Large intestine (tissue), 3 donors: ENCODE results near the gene SLC33A1. TPM values are rescaled to one million over a fixed set of nuclear protein-coding genes. Genes with fewer than 3 reads are reported as not detected.

Experiments used
- DNase-seq, 2 donors: peaks; one replicate each; pipeline versions ENCODE4 v3.0.0 to v3.0.0-alpha.2; 2013
- H3K27ac ChIP-seq: one replicate; pipeline ENCODE4 v1.5.1; 2013; ENCODE audit warnings: low read length
- H3K27me3 ChIP-seq: 2 replicates; pipeline ENCODE4 v1.6.1; 2013; ENCODE audit warnings: low read length; ENCODE audit not compliant: control insufficient read depth, insufficient read depth
- H3K36me3 ChIP-seq: 2 replicates; pipeline ENCODE4 v1.6.1; 2013; ENCODE audit warnings: low read length; ENCODE audit not compliant: control insufficient read depth, insufficient read depth
- H3K4me1 ChIP-seq: one replicate; pipeline ENCODE4 v1.6.1; 2013; ENCODE audit warnings: low read length; ENCODE audit not compliant: control insufficient read depth, insufficient read depth
- H3K4me3 ChIP-seq: one replicate; pipeline ENCODE4 v1.5.1; 2013; ENCODE audit warnings: low read length
- H3K9me3 ChIP-seq: one replicate; pipeline ENCODE4 v1.6.1; 2013; ENCODE audit warnings: mild to moderate bottlenecking, low read depth, low read length, moderate library complexity; ENCODE audit not compliant: control insufficient read depth
- WGBS: methylation state at CpG from one replicate; pipeline ENCODE4 v1.1.5; 2013; ENCODE audit warnings: low lambda C conversion rate; ENCODE audit not compliant: insufficient coverage; 5-methylcytosine and 5-hydroxymethylcytosine counted together
- polyA plus RNA-seq: library from polyadenylated mRNA; unstranded; fragments of 120-200 nt; gene quantifications from one replicate; pipeline ENCODE4 v1.2.1, GENCODE V29; 2013

The SLC33A1 gene
- polyA plus RNA-seq, 1 donor: 31.1 TPM

GRCh38 chr3:155884292-155884691 lies 30.1 kb upstream of the SLC33A1 start:
- H3K4me3 ChIP-seq: no peak overlapping the region
- H3K9me3 ChIP-seq: no peaks in the 10 kb centered on the region
- DNase-seq: no peak
- H3K27ac ChIP-seq: no peak overlapping the region
- H3K4me1 ChIP-seq: no peaks in the 10 kb centered on the region
- 91% methylated on average over 4 of the region's 7 CpGs for WGBS
- no peaks in the 10 kb centered on the region for H3K27me3 ChIP-seq
- no peaks in the 10 kb centered on the region for H3K36me3 ChIP-seq

- Histone ChIP-seq H3K36me3 (no peaks in the 10 kb centered on the region), H3K4me1 (no peaks in the 10 kb centered on the region), H3K27ac (no peak overlapping the region), H3K9me3 (no peaks in the 10 kb centered on the region), H3K4me3 (no peak overlapping the region), H3K27me3 (no peaks in the 10 kb centered on the region)
- no peak for DNase-seq
Measured at GRCh38 chr3:155880286-155880685, 26.1 kb upstream of the SLC33A1 start.

- Histone ChIP-seq H3K36me3 (no peaks in the 10 kb centered on the region), H3K27ac (no peak overlapping the region), H3K9me3 (no peaks in the 10 kb centered on the region), H3K4me3 (no peak overlapping the region), H3K27me3 (no peaks in the 10 kb centered on the region), H3K4me1 (peaks cover 4% of the 10 kb centered on the region)
- DNase-seq: no peak
- no CpG with 5 or more reads among the region's 2 CpGs for WGBS
Measured at GRCh38 chr3:155876503-155876902, 22.3 kb upstream of the SLC33A1 start.

- 100% methylated on average over 1 of the region's 3 CpGs for WGBS
- DNase-seq: no peak
Measured at GRCh38 chr3:155876037-155876436, 21.8 kb upstream of the SLC33A1 start.

GRCh38 chr3:155872904-155873646 lies 18.8 kb upstream of the SLC33A1 start:
- no peaks in the 10 kb centered on the region for H3K27me3 ChIP-seq
- no peaks in the 10 kb centered on the region for H3K9me3 ChIP-seq
- H3K4me3 ChIP-seq: no peak overlapping the region
- no peak for DNase-seq
- no peak overlapping the region for H3K27ac ChIP-seq
- H3K36me3 ChIP-seq: no peaks in the 10 kb centered on the region
- no CpG with 5 or more reads among the region's 8 CpGs for WGBS
- H3K4me1 ChIP-seq: peaks cover 6% of the 10 kb centered on the region

More at GRCh38 chr3:155876037-155876436, 21.8 kb upstream of the SLC33A1 start:
- H3K36me3 ChIP-seq: no peaks in the 10 kb centered on the region
- no peaks in the 10 kb centered on the region for H3K9me3 ChIP-seq
- H3K4me1 ChIP-seq: peaks cover 4% of the 10 kb centered on the region
- no peak overlapping the region for H3K27ac ChIP-seq
- no peaks in the 10 kb centered on the region for H3K27me3 ChIP-seq
- H3K4me3 ChIP-seq: no peak overlapping the region

GRCh38 chr3:155871746-155872158 lies 17.5 kb upstream of the SLC33A1 start:
- Histone ChIP-seq H3K27ac (peak overlapping the region; percentile 40), H3K27me3 (no peaks in the 10 kb centered on the region), H3K4me3 (peak overlapping the region; percentile 95), H3K9me3 (no peaks in the 10 kb centered on the region), H3K36me3 (no peaks in the 10 kb centered on the region), H3K4me1 (peaks cover 6% of the 10 kb centered on the region)
- no peak for DNase-seq
- 0% methylated on average over 6 of the region's 19 CpGs for WGBS

- Histone ChIP-seq H3K4me3 (peak overlapping the region; percentile 95), H3K4me1 (peaks cover 6% of the 10 kb centered on the region), H3K27ac (peak overlapping the region; percentile 95), H3K36me3 (no peaks in the 10 kb centered on the region), H3K27me3 (no peaks in the 10 kb centered on the region), H3K9me3 (no peaks in the 10 kb centered on the region)
- DNase-seq: peak in 1 of 2 donors; percentile 68
- no CpG with 5 or more reads among the region's 85 CpGs for WGBS
Measured at GRCh38 chr3:155870945-155871745, 16.9 kb upstream of the SLC33A1 start.

- Histone ChIP-seq H3K27ac (peak within 1 kb of the TSS; percentile 95), H3K9me3 (no peaks in the 10 kb centered on the region), H3K4me1 (peaks cover 6% of the 10 kb centered on the region), H3K27me3 (no peaks in the 10 kb centered on the region), H3K36me3 (no peaks in the 10 kb centered on the region), H3K4me3 (peak within 1 kb of the TSS; percentile 95)
- WGBS: no CpG with 5 or more reads among the region's 83 CpGs
- DNase-seq: peak; percentile 93 to 97
Measured at GRCh38 chr3:155870133-155870944, 16.1 kb upstream of the SLC33A1 start, which contains the start of gene GMPS. GMPS (plus strand) TSS chr3:155870650; CDS start chr3:155870871, 221 bp downstream.

GRCh38 chr3:155869691-155870090 lies 15.5 kb upstream of the SLC33A1 start:
- peaks cover 6% of the 10 kb centered on the region for H3K4me1 ChIP-seq
- peak overlapping the region; percentile 42 for H3K4me3 ChIP-seq
- H3K9me3 ChIP-seq: no peaks in the 10 kb centered on the region
- no peaks in the 10 kb centered on the region for H3K36me3 ChIP-seq
- no peak for DNase-seq
- peak overlapping the region; percentile 71 for H3K27ac ChIP-seq
- H3K27me3 ChIP-seq: no peaks in the 10 kb centered on the region
- WGBS: 0% methylated on average over 1 of the region's 3 CpGs
